ELR (cell line): Measurements from ENCODE around the gene KLHL33.
"Not testable (repeated sequence)": the region's sequence is repeated elsewhere in the genome, so short reads cannot be mapped to it uniquely, and the experiment has no call there.

Source experiments
- DNase-seq: peaks from one replicate; pipeline ENCODE4 v3.0.0-alpha.2; 2015; ENCODE audit warnings: low read depth

KLHL33 gene

GRCh38 chr14:20446889-20447288, 10.9 kb upstream of the KLHL33 start:
- DNase-seq, result no peak

GRCh38 chr14:20443650-20444049, 7.7 kb upstream of the KLHL33 start:
- DNase-seq, result not testable (repeated sequence)

- no peak for DNase-seq
Observed at GRCh38 chr14:20441461-20441860, 5.5 kb upstream of the KLHL33 start.

DNA sequence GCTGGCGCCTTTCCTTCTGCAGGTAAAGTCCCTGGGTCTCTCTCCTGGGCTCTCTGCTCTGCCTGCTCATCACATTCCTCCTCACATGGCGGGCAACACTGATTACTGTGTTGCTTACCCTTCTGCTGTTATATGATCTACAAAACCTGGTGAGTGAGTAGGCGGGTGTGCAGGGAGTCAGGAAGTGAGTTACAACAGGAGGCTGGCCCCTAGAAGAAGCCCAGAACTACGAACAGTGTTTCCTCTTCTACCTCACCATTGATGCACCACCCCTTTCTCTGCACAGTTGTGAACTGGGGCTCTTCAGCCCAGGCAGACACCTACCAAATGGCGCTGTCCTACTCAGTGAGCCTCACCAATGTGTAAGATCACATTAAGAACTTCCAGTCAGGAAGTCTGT, 4.9 kb upstream of the KLHL33 start:
- DNase-seq, result no peak

DNA sequence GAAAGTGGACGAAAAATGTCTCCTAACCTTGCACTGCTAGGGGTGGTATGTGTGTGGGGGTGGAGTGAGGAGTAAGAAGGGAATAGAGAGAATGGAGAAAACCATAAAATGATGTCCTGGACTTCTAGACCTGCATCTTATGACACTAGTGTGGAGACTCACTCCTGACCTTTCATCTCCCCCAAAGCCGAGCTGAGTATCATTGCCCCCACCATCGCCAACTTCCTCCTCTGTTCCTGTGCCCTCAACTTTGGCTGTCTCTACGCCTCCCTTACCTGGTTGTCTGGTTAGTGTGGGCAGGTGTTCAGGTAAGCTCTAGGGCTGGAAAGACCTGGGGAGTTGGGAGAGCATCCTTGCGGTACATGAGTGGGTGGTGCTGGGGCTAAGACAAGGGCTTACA, 4.5 kb upstream of the KLHL33 start:
- no peak for DNase-seq

GRCh38 chr14:20438664-20439063, 2.7 kb upstream of the KLHL33 start:
- no peak for DNase-seq

GRCh38 chr14:20436363-20436755, 393 bp upstream of the KLHL33 start:
- peak; percentile 59 for DNase-seq

DNA sequence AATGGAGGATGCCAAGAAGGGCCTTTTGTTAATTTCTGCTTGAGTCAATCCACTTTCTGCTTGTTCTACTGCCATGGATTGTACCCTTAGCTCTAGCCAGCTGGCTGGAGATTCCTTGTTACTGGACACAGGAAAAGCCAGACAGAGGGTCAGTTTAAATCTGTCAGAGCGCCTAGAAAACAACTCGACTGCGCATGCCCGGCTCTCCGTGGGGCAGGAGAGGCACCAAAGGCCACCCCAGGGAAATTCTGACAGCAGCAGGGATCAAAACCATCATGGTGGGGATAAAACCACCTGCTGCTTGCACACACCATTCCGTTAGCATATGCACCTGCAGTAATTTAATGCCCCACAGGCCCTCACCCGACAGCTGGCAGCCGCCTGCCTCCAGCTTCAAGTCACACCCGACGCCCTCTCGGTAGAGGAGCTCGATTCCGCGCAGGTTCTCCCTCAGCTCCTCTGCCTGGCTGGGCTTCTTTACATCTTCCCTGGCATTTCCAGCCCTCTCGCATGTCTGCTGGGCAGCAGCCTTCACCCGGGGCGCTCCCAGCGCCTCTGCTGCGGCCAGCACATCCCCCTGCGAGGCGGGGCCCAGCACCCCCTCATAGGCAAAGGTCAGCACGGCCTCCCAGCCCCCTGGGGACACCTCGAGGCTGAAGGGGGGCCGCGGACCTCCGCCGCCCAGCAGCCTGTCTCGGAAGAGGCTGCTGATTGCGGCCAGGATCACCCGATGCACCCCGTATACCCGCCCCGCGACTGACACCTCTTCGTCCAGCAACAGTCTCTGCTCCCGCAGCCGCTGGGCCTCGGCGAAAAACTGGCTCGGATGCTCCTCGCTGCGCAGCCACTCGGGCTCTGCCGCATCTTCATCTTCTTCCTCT, 1.0 kb downstream of the KLHL33 start:
- DNase-seq, result no peak

- DNase-seq, result no peak
Observed at GRCh38 chr14:20429801-20430669, 5.9 kb downstream of the KLHL33 start.

- no peak for DNase-seq
Observed at GRCh38 chr14:20428802-20429201, 7.2 kb downstream of the KLHL33 start.

DNA sequence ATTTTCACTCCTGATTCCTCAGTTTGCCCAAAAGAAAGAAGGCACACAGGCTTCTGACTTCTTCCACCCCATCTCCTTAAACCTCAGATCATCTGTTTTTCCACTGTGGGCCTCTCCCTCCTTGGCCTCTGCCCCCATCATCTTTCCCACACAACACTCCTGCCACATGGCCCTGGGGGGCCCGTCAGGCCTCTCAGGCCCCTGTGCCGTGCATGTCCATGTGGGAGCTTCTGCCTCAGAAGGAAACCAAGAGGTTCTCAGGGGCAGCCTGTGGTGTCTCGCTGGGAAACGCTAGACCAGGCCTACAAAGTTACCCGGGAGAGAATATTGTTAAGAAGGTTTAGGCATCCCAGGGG, 8.0 kb downstream of the KLHL33 start:
- DNase-seq, result no peak

- DNase-seq, result peak; percentile 74
Observed at GRCh38 chr14:20427231-20428009, 8.5 kb downstream of the KLHL33 start.

GRCh38 chr14:20424851-20425250, 11.1 kb downstream of the KLHL33 start:
- no peak for DNase-seq

- no peak for DNase-seq
Observed at GRCh38 chr14:20422886-20423285, 13.1 kb downstream of the KLHL33 start.

- DNase-seq, result no peak
Observed at GRCh38 chr14:20421267-20421666, 14.7 kb downstream of the KLHL33 start.

- DNase-seq, result peak; percentile 12
Observed at GRCh38 chr14:20419419-20419818, 16.5 kb downstream of the KLHL33 start.

- no peak for DNase-seq
Observed at GRCh38 chr14:20418501-20418909, 17.5 kb downstream of the KLHL33 start.

DNA sequence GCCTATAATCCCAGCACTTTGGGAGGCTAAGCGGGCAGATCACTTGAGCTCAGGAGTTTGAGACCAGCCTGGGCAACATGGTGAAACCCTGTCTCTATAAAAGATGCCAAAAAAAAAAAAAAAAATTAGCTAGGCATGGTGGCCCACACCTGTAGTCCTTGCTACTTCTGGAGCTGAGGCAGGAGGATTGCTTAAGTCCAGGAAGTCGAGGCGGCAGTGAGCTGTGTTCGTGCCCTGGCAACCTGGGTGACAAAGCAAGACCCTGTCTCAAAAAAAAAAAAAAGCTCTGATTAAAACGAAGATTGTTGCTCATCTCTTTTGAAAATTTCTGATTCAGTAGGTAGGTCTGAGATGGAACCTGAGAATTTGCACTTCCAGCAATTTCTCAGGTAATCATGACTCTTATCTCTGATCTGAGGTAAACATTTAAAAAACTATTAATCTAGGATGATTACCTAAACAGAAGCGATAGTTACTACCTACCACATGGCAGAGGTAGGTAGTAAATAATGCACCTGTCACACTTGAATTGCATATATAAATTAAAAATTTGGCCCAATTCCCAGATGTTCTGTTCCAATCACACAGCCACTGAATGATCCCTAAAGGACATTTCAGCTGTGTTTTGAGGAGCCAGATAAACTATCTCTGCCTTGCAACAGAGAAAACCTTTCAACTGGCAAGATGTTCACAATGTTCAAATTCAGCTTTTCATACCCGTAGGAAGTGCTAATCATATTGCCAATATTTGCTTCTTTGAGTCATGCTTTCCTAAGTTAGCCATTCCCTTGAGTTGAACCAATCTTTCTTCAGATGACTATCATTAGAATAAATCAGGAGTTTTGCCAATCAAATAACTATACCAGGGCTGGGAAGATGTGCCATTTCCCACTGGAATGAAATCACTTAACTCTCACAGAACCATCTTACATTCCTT, 18.4 kb downstream of the KLHL33 start:
- DNase-seq, result no peak

DNA sequence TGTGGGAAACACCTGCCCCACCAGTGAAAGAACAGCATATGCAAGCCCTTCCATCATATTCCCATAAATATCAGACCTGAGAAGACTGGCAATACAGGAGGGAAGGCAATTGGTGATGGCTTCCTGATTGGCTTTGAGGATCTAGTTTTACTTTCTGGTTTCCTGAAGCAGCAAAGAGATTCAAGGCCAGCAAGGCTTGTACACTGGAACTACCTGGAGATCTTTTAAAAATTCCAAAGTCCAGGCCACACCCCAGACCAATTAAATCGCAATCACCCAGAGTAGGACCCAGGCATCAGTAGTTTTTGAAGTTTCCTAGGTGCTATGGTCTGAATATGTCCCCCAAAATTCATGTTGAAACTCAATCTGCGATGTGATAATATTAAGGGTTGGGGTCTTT, 19.7 kb downstream of the KLHL33 start:
- no peak for DNase-seq

GRCh38 chr14:20415782-20416206, 20.2 kb downstream of the KLHL33 start:
- DNase-seq, result peak; percentile 67

GRCh38 chr14:20413744-20414082, 22.3 kb downstream of the KLHL33 start:
- peak; percentile 17 for DNase-seq
